BLaER1 (cell line): ENCODE data around the gene FCGBP.

ENCODE experiments used
- H3K27ac ChIP-seq: shearing (Covaris generic); formaldehyde crosslinking; 2 replicates; pipeline ENCODE4 v1.8.1; 2022
- H3K27me3 ChIP-seq: shearing (Covaris generic); formaldehyde crosslinking; 2 replicates; pipeline ENCODE4 v1.8.1; 2022
- H3K36me3 ChIP-seq: shearing (Covaris generic); formaldehyde crosslinking; 2 replicates; pipeline ENCODE4 v1.8.1; 2022
- H3K4me1 ChIP-seq: shearing (Covaris generic); formaldehyde crosslinking; 2 replicates; pipeline ENCODE4 v1.8.1; 2022
- H3K4me2 ChIP-seq: shearing (Covaris generic); formaldehyde crosslinking; 2 replicates; pipeline ENCODE4 v1.8.1; 2022
- H3K4me3 ChIP-seq: shearing (Covaris generic); formaldehyde crosslinking; 2 replicates; pipeline ENCODE4 v1.8.1; 2022
- H3K9ac ChIP-seq: shearing (Covaris generic); formaldehyde crosslinking; 2 replicates; pipeline ENCODE4 v1.8.1; 2022
- H3K9me3 ChIP-seq: shearing (Covaris generic); formaldehyde crosslinking; 2 replicates; pipeline ENCODE4 v1.8.1; 2022
- H4K20me1 ChIP-seq: shearing (Covaris generic); formaldehyde crosslinking; 2 replicates; pipeline ENCODE4 v1.8.1; 2022
- Cebpa-rat ChIP-seq: shearing (Covaris generic); IDR thresholded peaks from 2 replicates; pipeline ENCODE4 v1.8.1; 2022

Gene FCGBP

DNA sequence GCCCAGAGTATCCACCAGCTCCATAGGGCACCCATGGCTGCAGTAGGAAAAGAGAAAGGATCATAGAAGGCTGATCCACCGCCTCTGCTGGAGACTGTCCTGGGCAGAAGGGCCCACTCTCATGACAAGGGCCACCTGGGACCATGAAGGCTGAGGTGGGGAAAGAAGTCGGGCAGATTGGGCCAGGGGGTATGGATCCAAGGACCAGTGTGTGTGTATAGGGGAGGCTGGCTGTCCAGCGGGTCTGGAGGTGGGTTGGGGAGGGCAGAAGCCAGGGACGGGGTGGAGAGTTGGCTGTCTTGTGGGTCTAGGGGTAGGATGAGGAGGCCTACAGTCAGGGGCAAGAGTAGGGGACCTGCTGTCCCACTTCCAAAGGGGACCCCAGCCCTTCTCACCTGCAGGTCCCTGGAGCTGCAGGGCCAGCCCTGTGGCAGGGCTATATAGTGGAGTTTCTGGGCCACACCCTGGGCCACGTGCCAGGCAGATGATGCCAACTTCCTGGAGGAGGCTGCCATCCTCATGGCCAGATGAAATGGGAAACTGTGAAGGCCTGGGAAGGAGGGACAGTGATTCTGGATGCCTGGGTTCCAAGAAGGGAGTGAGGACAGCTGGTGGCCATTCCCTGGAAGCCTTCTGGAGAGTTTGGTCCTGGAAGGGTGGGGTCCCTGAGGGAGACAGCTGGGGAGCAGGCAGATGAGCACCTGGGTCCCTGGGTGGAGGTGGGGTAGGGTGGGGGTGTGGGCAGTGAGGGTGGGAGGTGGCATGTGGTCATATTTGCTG lies at the start of gene FCGBP:
FCGBP (minus strand) TSS at position 51 of the 780 bp plus-strand sequence.
- Histone ChIP-seq H3K9ac (no peak within 1 kb of the TSS), H3K4me3 (no peak within 1 kb of the TSS), H3K9me3 (peaks cover 5% of the 10 kb centered on the region), H3K4me2 (peak within 1 kb of the TSS; percentile 53), H3K27ac (no peak within 1 kb of the TSS), H3K4me1 (peaks cover 39% of the 10 kb centered on the region), H3K36me3 (no peaks in the 10 kb centered on the region), H4K20me1 (no peaks in the 10 kb centered on the region), H3K27me3 (no peaks in the 10 kb centered on the region)
- no peak for TF ChIP-seq Cebpa-rat

DNA sequence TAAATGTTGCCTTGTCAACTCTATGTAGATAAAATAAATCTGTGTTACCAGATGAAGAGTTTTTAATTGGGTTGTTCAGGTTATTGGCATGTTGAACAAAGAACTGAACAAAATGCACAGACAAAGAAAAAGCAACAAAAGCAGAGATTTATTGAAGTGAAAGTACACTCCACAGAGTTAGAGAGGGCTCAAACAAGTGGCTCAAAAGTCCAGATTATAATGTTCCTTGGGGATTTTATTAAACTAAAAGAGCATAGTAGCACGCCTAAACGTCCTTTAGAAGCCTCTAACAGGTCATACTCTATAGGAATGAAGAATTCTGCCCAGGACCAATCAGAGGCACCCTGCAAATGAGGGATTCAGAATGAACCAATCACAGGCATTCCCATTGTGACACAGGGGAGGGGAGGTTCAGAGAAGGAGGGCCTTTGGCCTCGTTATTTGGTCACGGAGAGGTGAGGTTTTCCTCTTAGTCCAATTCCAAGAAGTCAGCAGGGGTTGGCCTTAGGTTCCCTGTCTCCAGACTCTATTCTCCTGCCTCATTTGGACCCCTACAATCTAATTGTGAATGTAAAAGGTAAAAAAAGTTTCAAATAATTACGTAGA lies 49.4 kb upstream of the FCGBP start:
- H4K20me1 ChIP-seq, result peaks cover 16% of the 10 kb centered on the region
- H3K4me2 ChIP-seq, result no peak overlapping the region
- TF ChIP-seq Cebpa-rat, result no peak
- H3K36me3 ChIP-seq, result peaks cover 75% of the 10 kb centered on the region
- no peak overlapping the region for H3K9ac ChIP-seq
- no peak overlapping the region for H3K27ac ChIP-seq
- no peaks in the 10 kb centered on the region for H3K4me1 ChIP-seq
- H3K9me3 ChIP-seq, result peaks cover 61% of the 10 kb centered on the region
- H3K4me3 ChIP-seq, result no peak overlapping the region
- H3K27me3 ChIP-seq, result no peaks in the 10 kb centered on the region

DNA sequence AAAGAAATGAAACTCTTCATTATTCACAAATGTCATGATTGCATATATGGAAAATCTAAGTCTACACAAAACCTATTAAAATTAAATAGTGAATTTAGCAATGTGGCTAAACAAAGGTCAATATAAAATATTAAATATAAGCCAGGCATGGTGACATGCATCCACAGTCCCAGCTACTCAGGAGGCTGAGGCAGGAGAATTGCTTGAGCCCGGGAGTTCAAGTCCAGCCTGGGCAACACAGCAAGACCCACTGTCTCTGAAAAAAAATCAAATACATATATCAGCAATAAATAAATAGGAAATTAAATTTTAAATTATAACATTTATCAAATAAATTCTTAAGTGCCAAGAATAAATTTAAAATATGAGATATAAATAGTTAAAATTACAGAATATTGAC lies 48.4 kb upstream of the FCGBP start:
- Histone ChIP-seq H3K9ac (no peak overlapping the region), H3K27me3 (no peaks in the 10 kb centered on the region), H3K4me1 (no peaks in the 10 kb centered on the region), H4K20me1 (peaks cover 16% of the 10 kb centered on the region), H3K4me3 (no peak overlapping the region), H3K9me3 (peaks cover 52% of the 10 kb centered on the region), H3K36me3 (peaks cover 75% of the 10 kb centered on the region), H3K4me2 (no peak overlapping the region), H3K27ac (no peak overlapping the region)
- no peak for TF ChIP-seq Cebpa-rat

DNA sequence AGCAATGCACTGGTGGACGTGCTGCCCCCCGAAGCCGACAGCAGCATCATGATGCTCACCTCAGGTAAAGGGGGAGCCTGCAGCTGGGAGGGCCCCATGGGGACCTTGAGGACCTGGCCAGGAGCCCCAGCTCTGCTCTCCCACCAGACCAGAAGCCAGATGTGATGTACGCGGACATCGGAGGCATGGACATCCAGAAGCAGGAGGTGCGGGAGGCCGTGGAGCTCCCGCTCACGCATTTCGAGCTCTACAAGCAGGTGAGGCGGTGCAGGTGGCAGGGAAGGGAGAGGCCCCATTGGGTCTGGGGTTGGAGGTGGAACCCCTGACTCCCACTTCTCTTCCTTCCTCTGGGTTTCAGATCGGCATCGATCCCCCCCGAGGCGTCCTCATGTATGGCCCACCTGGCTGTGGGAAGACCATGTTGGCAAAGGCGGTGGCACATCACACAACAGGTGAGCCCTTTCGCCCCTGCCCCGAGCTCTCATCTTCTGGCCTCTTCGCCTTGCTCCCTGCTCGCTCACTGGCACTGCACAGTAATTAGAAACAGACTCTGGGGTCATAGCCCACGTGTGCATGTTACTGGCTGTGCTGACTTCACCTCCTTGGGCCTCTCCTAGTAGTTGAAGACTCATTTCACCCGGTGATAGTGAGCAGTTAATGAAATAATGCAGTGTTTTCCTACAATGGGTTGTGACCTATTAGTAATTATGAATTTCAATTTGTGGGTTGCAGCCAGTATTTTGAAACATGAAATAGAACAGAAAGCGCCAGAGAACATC lies 40.1 kb upstream of the FCGBP start:
- Histone ChIP-seq H3K4me1 (peaks cover 18% of the 10 kb centered on the region), H3K9ac (no peak overlapping the region), H3K27me3 (no peaks in the 10 kb centered on the region), H3K9me3 (no peaks in the 10 kb centered on the region), H3K4me2 (no peak overlapping the region), H3K4me3 (no peak overlapping the region), H3K36me3 (peaks cover 74% of the 10 kb centered on the region), H4K20me1 (peaks cover 28% of the 10 kb centered on the region), H3K27ac (no peak overlapping the region)
- no peak for TF ChIP-seq Cebpa-rat

DNA sequence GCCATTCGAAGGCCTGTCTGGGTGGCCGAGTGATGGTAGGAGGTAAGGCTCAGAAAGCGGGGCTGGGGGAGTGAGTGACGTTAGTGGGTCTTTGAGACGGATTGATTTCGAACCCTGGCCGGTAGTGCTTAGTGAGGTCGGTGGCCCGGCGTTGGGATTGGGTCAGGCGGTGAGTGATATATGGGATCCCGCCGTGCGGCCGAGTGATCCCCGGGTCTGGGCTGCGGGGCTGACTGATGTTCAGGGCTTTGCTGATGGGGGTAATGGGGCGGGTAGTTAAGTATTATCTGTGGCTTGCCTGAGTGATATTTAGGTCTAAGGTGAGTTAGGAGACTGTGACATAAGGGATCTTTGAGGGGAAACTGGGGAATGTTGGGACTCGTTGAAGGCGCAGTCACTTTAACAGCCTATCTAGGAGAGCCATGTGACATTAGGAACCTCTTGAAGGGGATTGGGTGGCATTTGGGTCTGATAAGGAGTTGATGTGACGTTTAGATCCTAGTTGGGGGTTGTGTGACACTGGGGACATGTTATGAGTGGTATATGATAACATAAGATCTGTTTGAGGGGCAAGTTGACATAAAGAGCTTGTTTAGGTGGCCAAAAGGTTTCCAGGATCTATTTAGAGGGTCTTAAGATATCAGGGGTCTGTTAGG lies 37.1 kb upstream of the FCGBP start:
- Histone ChIP-seq H3K4me2 (peak overlapping the region; percentile 98), H3K36me3 (peaks cover 44% of the 10 kb centered on the region), H3K4me1 (peaks cover 22% of the 10 kb centered on the region), H3K4me3 (peak overlapping the region; percentile 89), H3K27ac (peak overlapping the region; percentile 82), H3K9me3 (no peaks in the 10 kb centered on the region), H3K9ac (peak overlapping the region; percentile 94), H3K27me3 (no peaks in the 10 kb centered on the region), H4K20me1 (peaks cover 24% of the 10 kb centered on the region)
- TF ChIP-seq Cebpa-rat, result no peak

DNA sequence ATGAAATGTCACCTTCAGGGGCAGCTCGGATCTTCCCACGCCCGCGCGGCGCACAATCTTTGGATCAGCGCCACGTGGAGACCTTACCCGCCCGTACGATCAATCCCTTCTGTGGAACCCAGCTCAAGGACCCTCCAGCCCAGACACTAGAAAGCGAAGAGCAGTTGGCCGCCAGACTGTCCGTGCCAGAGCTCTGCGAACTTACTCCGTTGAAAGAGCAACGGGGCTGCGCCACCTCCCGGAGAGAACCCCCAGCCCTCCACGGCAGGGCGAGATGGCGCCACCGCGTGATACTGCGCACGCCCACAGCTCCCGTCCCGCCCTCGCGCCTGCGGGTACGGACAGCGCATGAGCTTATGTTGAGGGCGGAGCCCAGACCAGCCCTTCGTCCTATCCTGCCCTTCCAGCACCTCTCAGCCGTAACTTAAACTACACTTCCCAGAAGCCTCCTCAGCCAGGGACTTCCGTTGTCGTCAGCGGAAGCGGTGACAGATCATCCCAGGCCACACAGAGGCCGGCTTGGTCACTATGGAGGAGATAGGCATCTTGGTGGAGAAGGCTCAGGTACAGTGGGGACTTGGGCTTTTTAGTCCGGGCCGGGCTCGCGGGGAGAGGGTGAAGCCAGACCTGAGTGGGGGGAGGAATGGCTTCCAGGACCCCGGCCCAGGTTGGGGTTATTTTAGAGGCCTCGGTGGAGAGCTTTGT lies 36.4 kb upstream of the FCGBP start, which contains the start of gene PSMC4:
PSMC4 (plus strand) TSS at position 491 of the 705 bp plus-strand sequence; CDS start at position 529, 38 bp downstream.
- peaks cover 39% of the 10 kb centered on the region for H3K36me3 ChIP-seq
- peak within 1 kb of the TSS; percentile 98 for H3K4me2 ChIP-seq
- H3K27ac ChIP-seq, result peak within 1 kb of the TSS; percentile 83
- peaks cover 24% of the 10 kb centered on the region for H4K20me1 ChIP-seq
- H3K27me3 ChIP-seq, result no peaks in the 10 kb centered on the region
- peak within 1 kb of the TSS; percentile 94 for H3K9ac ChIP-seq
- peaks cover 22% of the 10 kb centered on the region for H3K4me1 ChIP-seq
- TF ChIP-seq Cebpa-rat, result no peak
- H3K9me3 ChIP-seq, result no peaks in the 10 kb centered on the region
- H3K4me3 ChIP-seq, result peak within 1 kb of the TSS; percentile 89

DNA sequence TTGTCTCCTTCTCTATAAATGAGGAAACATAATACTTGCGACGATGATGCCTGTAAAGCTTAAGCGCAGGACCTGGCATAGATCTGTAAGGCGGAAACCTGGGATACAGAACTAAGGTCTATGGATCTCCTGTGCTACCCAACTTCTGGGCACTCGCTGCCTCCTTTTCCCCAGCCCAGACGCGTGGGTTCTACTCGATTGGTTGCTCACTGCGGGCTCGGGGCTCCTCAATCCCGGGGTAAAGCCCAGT lies 35.9 kb upstream of the FCGBP start:
- Histone ChIP-seq H4K20me1 (peaks cover 24% of the 10 kb centered on the region), H3K4me1 (peaks cover 22% of the 10 kb centered on the region)

DNA sequence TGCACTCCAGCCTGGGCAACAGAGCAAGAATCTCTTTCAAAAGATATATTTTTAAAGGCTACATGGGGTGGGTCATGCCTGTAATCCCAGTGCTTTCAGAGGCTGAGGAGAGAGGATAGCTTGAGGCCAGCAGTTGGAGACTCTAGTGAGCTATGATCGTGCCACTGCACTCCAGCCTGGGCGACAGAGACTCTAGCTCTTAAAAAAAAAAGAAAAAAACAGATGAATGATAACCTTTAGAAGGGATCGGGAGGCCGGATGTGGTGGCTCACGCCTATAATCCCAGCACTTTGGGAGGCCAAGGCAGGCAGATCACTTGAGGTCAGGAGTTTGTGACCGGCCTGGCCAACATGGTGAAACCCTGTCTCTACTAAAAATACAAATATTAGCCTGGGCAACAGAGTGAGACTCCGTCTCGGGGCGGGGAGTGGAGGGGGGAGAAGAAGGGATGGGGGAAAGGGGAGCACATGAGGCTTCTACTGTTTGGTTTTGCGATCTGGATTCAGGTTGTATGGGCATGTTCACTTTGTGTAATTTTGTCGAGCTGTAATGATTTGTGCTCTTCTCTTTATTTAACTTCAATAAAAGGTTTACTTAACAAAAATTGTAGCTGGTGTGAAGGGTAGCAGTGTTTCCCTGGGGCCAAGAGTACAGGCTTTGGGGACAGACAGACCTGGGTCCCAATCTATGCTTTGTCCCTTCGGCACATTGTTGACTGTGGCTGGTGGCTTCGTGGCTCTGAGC lies 35.4 kb upstream of the FCGBP start:
- H3K27me3 ChIP-seq, result no peaks in the 10 kb centered on the region
- H3K4me1 ChIP-seq, result peaks cover 22% of the 10 kb centered on the region
- peaks cover 29% of the 10 kb centered on the region for H3K36me3 ChIP-seq
- no peaks in the 10 kb centered on the region for H3K9me3 ChIP-seq
- peaks cover 24% of the 10 kb centered on the region for H4K20me1 ChIP-seq
- no peak for TF ChIP-seq Cebpa-rat
- H3K27ac ChIP-seq, result peak overlapping the region; percentile 83
- peak overlapping the region; percentile 92 for H3K4me2 ChIP-seq
- peak overlapping the region; percentile 87 for H3K9ac ChIP-seq
- H3K4me3 ChIP-seq, result peak overlapping the region; percentile 89

More for the DNA sequence above, 35.9 kb upstream of the FCGBP start:
- Histone ChIP-seq H3K4me3 (peak overlapping the region; percentile 89), H3K9ac (peak overlapping the region; percentile 87), H3K36me3 (peaks cover 34% of the 10 kb centered on the region), H3K9me3 (no peaks in the 10 kb centered on the region), H3K27ac (peak overlapping the region; percentile 83), H3K4me2 (peak overlapping the region; percentile 92), H3K27me3 (no peaks in the 10 kb centered on the region)
- no peak for TF ChIP-seq Cebpa-rat
